Uterus (tissue), 2 donors: Measurements from ENCODE around the gene DUSP7.

ENCODE experiments used
- CTCF ChIP-seq, 4 experiments: fragments of 200-600 bp in 2 of 4; fragments of 450-650 bp in 2 of 4; sonication (generic) in 2 of 4; IDR thresholded peaks; one replicate each; pipeline ENCODE4 v1.5.1; 2016 to 2019; ENCODE audit warnings: antibody characterized with exemption in 4 of 4, mild to moderate bottlenecking in 2 of 4, moderate library complexity in 1 of 4
- POLR2A ChIP-seq, 2 donors: fragments of 450-650 bp; IDR thresholded peaks; one replicate each; pipeline ENCODE4 v1.6.1; 2016; ENCODE audit warnings: antibody characterized with exemption in 2 of 2, mild to moderate bottlenecking in 1 of 2, moderate library complexity in 1 of 2

- TF ChIP-seq POLR2A (IDR thresholded peaks at IDR 0.05) (no peak), CTCF (IDR thresholded peaks at IDR 0.05) (no peak)
Measured at GRCh38 chr3:52018319-52019000, 37.9 kb downstream of the DUSP7 start.
